ENCODE results near the gene VOPP1.

GRCh38 chr7:55470261-55470660 is 102.0 kb downstream of the VOPP1 start:
- TF ChIP-seq YY1 (IDR thresholded peaks at IDR 0.05; ENCODE audit: insufficient read depth, insufficient read length) = no peak
- no peak for TF ChIP-seq ZNF274 (IDR thresholded peaks at IDR 0.05; ENCODE audit: low read depth, low read length)
- TF ChIP-seq SUZ12 (IDR thresholded peaks at IDR 0.05; ENCODE audit: extremely low read depth, insufficient read depth, insufficient read length) = no peak

Data from NT2/D1 (cell line).